H4 (cell line): Measurements from ENCODE around the gene CDKN2B-AS1. TPM values are rescaled to one million over a fixed set of nuclear protein-coding genes. Genes with fewer than 3 reads are reported as not detected.

Experiments
- DNase-seq: peaks from one replicate; pipeline ENCODE4 v3.0.0-alpha.2; 2015; ENCODE audit warnings: low spot score
- total RNA-seq: library from RNA; depleted of rRNA; stranded (reverse); fragments of >200 nt; shearing (Covaris generic); gene quantifications from 2 replicates; pipeline ENCODE4 v1.2.3, GENCODE V29; 2014

CDKN2B-AS1 gene
- total RNA-seq, 1 experiment from 2014 or later = not detected

- no peak for DNase-seq
Observed at GRCh38 chr9:22005702-22006606, 11.4 kb downstream of the CDKN2B-AS1 start.

DNA sequence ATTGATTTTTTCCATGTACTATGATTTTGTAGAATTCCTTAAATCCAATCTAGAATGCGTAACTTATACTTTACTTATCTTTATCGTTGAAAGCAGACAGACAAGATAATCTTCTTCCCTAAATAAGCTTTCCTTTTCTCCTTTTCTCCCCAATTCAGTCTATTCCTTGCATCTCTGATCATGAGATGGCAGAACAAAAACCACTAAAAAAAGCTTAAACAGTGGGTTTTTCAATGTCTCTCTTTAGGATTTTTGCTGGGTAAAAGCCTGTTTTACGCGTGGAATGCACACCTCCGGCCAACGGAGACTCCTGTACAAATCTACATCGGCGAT lies 13.8 kb downstream of the CDKN2B-AS1 start:
- no peak for DNase-seq

GRCh38 chr9:22008717-22009505 lies 14.3 kb downstream of the CDKN2B-AS1 start, which contains the start of gene CDKN2B:
CDKN2B (minus strand) TSS chr9:22009305; CDS start chr9:22008953, 352 bp downstream.
- DNase-seq = no peak

GRCh38 chr9:22009506-22009867 lies 14.9 kb downstream of the CDKN2B-AS1 start:
- DNase-seq = no peak

DNA sequence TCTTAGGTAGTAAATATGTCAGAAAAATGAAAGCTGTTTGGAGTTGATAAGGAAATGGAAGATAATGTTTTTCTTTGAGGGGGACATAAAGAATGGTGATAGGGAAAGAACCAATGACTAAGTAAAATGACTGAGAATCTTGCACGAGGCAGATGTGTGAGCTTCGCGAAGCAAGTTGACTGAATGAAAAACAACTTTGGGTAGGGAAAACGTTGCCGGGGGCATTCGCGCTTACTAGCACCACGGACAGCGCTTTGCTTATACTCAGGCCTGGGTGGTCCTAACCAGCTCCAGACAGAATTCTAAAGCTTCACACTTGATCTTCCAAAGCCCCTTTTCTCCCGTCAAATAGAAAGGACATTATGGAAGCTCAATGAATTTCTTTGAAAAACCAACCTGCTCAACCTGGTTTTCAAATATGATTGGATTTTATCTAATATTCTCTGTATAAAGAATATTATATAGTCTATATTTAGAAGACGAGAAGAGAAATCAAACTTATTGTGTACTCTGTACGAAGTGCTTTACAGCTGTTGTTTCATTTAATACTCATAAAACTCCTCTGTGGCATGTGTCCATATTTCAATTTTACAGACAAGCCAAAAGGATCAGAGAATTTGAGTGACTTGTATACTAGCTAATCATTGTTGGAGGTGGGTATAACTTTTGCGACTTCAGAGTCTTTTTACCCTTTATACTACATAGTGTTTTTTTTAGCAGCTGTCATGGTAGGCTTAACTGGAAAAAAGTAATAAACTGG lies 16.5 kb downstream of the CDKN2B-AS1 start:
- DNase-seq = no peak

DNA sequence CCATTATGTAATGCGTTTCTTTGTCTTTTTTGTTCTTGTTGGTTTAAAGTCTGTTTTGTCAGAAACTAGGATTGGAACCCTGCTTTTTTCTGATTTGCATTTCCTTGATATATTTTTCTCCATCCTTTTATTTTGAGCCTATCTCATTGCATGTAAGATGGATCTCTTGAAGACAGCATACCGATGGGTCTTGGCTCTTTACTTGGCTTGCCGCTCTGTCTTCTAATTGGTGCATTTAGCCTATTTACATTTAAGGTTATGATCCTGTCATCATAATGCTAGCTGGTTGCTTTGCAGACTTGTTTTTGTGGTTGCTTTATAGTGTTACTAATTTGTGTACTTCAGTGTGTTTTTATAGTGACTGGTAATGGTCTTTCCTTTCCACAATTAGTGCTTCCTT lies 27.8 kb downstream of the CDKN2B-AS1 start:
- no peak for DNase-seq

- no peak for DNase-seq
Observed at GRCh38 chr9:22026696-22027095, 32.1 kb downstream of the CDKN2B-AS1 start.

DNA sequence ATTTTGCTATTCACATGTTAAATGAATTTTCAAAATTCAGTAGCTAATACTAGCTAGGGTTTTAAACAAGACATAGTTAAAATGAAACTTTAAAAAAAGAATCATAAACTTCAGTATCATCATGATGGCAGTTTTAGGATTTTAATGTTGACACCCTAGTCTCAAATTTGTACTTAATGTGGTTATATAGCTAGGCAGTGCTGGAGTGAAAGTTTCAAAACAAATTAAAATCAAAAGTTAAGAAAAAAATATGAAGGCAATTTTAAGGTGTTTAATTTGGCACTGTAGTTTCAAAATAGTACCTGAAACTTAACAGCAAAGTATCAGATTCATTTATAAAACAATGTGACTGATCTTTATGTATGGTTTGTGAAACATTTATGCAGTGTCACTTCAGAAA lies 33.8 kb downstream of the CDKN2B-AS1 start:
- DNase-seq = no peak

- no peak for DNase-seq
Observed at GRCh38 chr9:22029231-22029630, 34.6 kb downstream of the CDKN2B-AS1 start.

DNA sequence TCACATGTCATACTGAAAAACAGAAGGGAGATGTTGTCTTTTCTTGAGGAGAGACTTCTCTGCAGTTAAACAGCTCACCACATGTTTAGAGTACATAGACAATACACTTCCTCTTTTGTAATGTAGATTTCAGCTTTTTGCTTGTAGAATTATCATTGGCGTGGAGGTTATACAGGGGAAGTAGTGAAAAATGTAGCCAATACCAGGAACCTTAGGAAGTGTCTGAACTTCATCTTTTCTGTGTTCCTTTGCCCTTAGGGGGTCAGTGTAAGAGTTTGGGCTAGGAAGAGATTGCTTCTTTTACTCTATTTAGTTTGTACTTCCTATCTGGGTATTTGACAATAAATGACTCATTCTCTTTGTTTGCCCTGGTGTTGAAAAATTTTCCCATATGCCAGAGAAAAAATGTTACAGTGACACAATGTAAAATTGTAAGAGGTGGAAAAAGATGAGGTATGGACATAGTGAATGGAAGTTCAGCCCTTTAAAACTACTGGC lies 35.6 kb downstream of the CDKN2B-AS1 start:
- no peak for DNase-seq

DNA sequence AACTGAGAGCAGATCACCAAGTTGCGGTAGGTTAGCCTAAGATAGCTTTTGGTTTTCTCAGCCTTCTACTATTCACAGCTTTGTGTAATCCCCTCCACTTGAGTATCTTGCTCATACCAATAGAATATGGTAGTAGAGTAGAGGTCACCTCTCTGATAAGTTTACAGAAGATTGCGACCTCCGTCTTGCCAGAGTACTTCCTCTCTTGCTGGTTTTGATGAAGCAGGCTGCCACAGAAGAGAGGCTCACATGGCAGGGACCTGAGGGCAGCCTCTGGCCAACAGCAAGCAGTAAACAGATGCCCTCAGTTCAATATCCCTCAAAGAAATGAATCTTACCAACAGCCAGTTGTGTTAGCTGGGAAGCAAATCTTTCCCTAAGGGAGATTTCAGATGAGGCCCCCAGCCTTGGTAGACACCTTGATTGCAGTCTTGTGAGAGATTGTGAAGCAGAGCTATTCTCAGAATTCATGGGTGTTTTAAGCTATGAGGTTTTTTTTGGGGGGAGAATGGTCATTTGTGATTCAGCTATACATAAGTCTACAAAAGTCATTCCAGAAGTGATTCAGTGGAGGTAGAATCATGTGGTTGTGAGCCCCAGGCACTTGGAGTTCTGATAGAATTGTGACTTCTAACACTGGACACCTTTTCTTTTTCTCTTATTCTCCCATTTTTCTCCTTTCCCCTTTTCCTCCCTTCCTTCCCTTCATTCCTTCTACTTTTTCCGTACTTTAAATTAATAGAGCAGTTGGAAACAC lies 37.2 kb downstream of the CDKN2B-AS1 start:
- no peak for DNase-seq

DNA sequence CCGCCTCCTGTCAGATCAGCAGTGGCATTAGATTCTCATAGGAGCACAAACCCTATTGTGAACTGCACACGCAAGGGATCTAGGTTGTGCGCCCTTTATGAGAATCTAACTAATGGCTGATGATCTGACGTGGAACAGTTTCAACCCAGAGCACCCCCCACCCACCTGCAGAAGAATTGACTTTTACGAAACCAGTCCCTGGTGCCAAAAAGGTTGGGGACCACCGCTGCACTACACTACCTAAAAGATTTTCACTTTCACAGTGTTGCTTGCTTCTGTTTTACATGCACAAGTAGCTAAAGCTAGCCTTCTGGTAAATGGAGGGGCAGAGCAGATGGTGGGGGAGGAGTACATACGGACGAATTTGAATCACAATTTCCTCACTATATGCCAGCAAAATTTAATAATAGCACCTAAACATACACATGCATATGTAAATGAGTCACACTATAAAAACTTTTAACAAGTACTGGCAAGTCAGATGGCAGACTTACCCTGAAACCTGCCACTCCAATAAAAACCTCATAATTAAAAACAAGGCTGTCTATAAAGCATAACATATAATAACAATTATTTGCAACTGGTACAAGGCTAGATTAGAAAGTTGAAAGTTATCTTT lies 38.5 kb downstream of the CDKN2B-AS1 start:
- DNase-seq = no peak

DNA sequence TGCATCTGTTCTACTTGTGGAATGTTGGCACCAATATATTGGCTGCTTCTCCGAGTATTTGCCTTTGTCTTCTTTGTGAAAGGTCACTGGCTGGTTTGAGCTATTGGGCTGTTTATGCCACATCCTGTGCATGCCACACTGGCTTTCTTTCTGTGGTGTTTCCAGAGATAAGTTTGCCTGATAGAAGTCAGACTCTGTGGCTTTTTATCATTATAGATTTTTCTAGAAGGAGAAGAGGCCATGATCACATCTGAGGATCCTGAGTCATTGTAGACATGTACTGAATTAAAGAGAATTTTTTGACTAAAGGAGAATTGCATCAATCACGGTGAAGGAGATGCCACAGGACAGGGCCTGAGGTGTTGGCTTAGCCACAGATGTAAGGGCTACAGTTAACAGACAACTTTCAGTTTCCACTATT lies 41.0 kb downstream of the CDKN2B-AS1 start:
- no peak for DNase-seq

DNA sequence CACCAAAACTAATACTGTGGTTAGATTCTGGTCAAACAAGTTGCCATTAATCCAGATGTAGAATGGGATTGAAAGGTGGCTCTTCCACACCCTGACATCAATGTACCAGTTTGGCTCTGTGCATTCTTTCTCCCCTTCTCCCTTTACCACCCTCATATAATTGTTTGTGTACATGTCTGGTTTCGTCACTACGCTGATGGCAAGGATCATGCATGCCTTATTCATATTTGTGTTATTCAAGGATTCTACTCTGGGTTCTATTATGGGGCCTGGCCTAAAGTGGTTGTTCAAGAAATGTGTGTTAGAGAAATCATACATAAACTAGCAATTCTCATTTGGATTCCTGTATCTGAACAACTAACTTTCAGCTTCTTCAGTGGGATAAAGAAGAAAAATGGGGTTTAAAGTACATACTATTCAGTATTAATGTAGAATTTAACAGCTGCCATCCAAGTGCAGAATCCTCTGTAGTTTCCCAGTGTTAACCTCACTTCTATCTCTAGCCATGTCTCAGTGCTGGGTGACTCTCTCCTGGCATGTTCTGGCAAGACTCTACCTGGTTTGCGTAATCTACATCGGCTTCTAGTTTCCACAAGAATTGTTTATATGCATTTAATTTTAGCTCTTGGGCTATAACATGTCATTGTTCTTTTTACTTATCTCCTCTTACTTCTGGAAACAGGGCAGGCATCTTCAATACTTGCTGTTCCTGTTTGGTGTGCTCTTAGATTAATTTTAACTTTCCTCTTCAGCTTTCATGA lies 42.5 kb downstream of the CDKN2B-AS1 start:
- DNase-seq = no peak

- no peak for DNase-seq
Observed at GRCh38 chr9:22037954-22038690, 43.5 kb downstream of the CDKN2B-AS1 start.

DNA sequence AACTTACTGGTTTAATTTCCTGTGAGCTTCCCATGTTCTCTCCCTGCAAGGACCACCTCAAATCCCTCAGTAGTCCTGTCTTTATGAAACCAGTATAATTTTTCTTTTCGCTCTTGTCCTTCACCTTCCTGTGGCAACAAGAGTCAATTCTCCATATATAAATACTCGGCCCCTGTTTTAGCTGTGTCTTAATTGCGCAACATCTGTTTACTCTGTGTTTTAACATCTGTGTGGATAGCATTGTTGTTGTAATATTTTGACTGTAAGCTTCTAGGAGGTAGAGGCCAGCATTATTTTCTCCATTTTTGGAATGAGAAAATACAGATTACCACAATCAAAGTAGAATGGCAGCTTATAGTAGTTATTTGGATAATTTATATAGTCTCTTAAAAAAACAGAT lies 44.7 kb downstream of the CDKN2B-AS1 start:
- no peak for DNase-seq

DNA sequence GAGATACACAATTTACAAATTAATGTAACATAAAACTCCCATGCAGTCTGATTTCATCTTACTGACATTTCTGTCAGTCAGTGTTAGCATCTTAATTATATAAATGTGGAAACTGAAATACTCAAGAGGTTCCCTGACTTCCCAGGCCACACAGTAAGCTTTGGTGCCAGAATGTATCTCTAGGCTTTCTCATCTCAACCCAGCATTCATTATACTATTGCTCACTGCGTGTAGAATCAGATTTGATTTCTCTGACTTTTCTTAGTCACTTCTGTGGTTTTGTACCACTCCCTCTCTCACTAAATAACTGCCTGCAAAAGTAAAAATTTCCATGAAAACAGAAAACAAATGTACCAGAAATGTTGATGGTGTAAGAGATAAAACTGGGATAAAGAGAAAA lies 46.2 kb downstream of the CDKN2B-AS1 start:
- DNase-seq = no peak

DNA sequence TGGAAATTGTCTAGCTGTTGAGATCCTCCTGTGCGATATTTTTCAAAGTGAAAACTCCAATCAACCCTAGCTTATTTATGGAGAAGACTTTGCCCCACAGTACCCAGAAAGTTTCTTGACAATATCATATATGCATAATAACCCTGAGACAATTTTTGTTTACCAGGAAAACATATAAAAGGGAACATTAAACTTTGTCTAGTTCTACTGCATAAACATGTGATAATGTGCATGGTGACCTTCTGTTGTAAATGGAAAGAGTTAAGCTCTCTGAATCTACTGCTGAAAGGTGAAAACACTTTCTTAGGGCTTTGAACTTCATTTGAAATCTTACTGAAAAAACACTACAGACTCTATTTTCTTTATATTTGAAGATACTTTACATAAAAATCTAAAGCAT lies 46.8 kb downstream of the CDKN2B-AS1 start:
- DNase-seq = no peak

- DNase-seq = no peak
Observed at GRCh38 chr9:22041775-22042174, 47.2 kb downstream of the CDKN2B-AS1 start.
